Measurements from ENCODE around the gene HNRNPA1. TPM values are rescaled to one million over a fixed set of nuclear protein-coding genes. Genes with fewer than 3 reads are reported as not detected.
"Not testable (repeated sequence)": the region's sequence is repeated elsewhere in the genome, so short reads cannot be mapped to it uniquely, and the experiment has no call there.

Gene HNRNPA1
- total RNA-seq, 2 experiments from 2014 or later: 1,642 to 2,308 TPM

- no peak overlapping the region for H3K4me3 Mint-ChIP-seq
- intact Hi-C loops (cut with DNase I, micrococcal nuclease): no loop called here
- ATAC-seq (no peak), DNase-seq (no peak)
- no peak overlapping the region for H3K27ac Mint-ChIP-seq
- H3K9me3 Mint-ChIP-seq (ENCODE audit: low read depth): no peaks in the 10 kb centered on the region
- peaks cover 8% of the 10 kb centered on the region for H3K4me1 Mint-ChIP-seq
- no peaks in the 10 kb centered on the region for H3K27me3 Mint-ChIP-seq
- H3K36me3 Mint-ChIP-seq (ENCODE audit: low read depth): no peaks in the 10 kb centered on the region
- CTCF ChIA-PET: interaction anchor here (0.6 to 3.8 kb wide), 12 partner anchors 9 to 151 kb away, joined by 3 to 10 read pairs (median 4); no protein-coding TSS in a partner anchor
- POLR2A ChIA-PET: interaction anchor here (0.6 to 0.7 kb wide), 2 partner anchors 22 to 26 kb away, joined by 3 to 6 read pairs; no protein-coding TSS in a partner anchor
These were observed 40.8 kb downstream of the HNRNPA1 start for GRCh38 chr12:54321363-54321762.

GRCh38 chr12:54324617-54325441 lies 44.3 kb downstream of the HNRNPA1 start, which contains the start of gene COPZ1:
COPZ1 (plus strand) TSS chr12:54325131; CDS start chr12:54325164, 33 bp downstream.
- DNase-seq: peak; percentile 96
- ChIA-PET CTCF (interaction anchor here (0.5 to 6.7 kb wide), 51 partner anchors 8 to 581 kb away, joined by 3 to 49 read pairs (median 4); partner anchors contain the start of genes CBX5, HNRNPA1 and NFE2), POLR2A (interaction anchor here (0.6 to 1.3 kb wide), 13 partner anchors 18 to 49 kb away, joined by 3 to 17 read pairs (median 4); partner anchors contain the start of genes CBX5 and HNRNPA1)
- peak within 1 kb of the TSS; percentile 96 for H3K4me3 Mint-ChIP-seq
- no peaks in the 10 kb centered on the region for H3K9me3 Mint-ChIP-seq (ENCODE audit: low read depth)
- intact Hi-C loops (cut with DNase I, micrococcal nuclease): loop anchor here (1.0 to 2.0 kb wide), 6 partner anchors 34 to 172 kb away; partner anchors contain the start of genes CBX5 (in 1 of the 2), HNRNPA1 (in 1 of the 2) and NCKAP1L (in 1 of the 2)
- peaks cover 36% of the 10 kb centered on the region for H3K4me1 Mint-ChIP-seq
- peak within 1 kb of the TSS; percentile 92 for H3K27ac Mint-ChIP-seq
- H3K36me3 Mint-ChIP-seq (ENCODE audit: low read depth): peaks cover 2% of the 10 kb centered on the region
- peak; percentile 99 for ATAC-seq
- H3K27me3 Mint-ChIP-seq: no peaks in the 10 kb centered on the region

DNA sequence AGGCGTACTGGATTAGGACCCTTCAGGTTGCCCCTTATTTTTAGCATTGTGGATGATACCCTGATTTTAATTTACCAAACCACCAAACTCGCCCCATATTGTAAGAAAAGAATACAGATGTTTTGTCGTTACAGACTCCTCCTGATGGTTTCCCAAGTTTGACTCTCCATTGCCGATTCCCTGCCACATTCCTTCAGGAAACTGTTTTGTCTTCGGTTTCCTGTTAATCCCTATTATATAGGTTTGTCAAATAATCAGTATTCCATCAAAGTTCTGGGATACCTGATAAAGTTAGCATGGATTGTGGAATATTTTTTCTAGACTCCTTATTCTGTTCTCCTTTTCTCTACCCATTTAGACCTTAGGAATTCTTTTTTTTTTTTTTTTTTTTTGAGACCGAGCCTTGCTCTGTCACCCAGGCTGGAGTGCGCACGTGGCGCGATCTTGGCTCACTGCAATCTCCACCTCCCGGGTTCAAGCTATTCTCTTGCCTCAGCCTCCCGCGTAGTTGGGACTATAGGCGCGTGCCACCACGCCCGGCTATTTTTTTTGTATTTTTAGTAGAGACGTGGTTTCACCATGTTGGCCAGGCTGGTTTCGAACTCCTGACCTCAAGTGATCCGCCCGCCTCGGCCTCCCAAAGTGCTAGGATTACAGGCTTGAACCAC lies 45.0 kb downstream of the HNRNPA1 start:
- ChIA-PET CTCF (interaction anchor here (0.5 to 6.7 kb wide), 47 partner anchors 8 to 581 kb away, joined by 3 to 49 read pairs (median 5); partner anchors contain the start of genes CBX5, HNRNPA1 and NFE2), POLR2A (interaction anchor here (0.6 to 1.3 kb wide), 11 partner anchors 27 to 50 kb away, joined by 3 to 17 read pairs (median 4); partner anchors contain the start of genes CBX5 and HNRNPA1)
- intact Hi-C loops (cut with DNase I, micrococcal nuclease): loop anchor here (1.0 to 2.0 kb wide), 5 partner anchors 34 to 172 kb away; partner anchors contain the start of genes CBX5 (in 1 of the 2), HNRNPA1 (in 1 of the 2) and NCKAP1L (in 1 of the 2)
- peak; percentile 16 for DNase-seq
- H3K36me3 Mint-ChIP-seq (ENCODE audit: low read depth); H3K27me3 Mint-ChIP-seq; H3K9me3 Mint-ChIP-seq (ENCODE audit: low read depth); ATAC-seq: not testable (repeated sequence)
- Mint-ChIP-seq H3K4me1 (peaks cover 42% of the 10 kb centered on the region), H3K4me3 (peak overlapping the region; percentile 96), H3K27ac (peak overlapping the region; percentile 92)

DNA sequence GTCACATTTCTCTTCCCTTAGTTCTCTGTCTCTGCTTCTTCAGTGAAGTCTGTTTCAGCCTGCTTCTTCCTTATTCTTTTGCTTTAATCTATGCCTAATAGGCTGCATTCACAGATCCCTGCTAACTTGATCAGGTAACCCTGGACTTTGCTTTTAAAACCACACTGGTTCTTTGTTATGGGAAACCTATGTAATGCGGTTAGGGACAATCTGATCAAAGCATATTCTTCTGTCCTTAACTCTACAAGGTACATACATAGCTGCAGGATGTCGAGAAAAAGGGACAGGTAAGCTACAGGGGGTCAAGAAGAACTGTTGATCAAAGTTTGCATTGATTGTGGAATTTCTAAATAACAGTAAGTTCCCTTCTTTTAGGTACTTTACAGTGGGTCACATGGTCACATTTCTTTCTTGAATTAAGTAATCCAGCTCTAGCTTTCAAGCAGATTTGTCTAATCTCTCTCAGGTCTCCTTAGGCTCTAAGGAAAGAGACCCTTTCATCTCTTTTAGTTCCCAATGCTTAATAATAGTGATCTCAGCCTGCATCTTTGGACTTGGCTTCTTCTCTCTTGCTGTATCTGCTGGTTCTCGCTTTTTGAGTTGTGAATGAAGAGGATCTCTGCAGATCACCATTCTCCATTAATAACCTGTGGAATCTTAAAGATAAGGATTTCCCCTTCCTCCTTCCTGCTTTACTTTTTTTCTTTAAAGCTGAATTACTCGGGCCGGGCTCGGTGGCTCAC lies 48.2 kb downstream of the HNRNPA1 start:
- no peak for DNase-seq
- H3K36me3 Mint-ChIP-seq (ENCODE audit: low read depth): peaks cover 4% of the 10 kb centered on the region
- ChIA-PET CTCF (interaction anchor here (1.0 to 6.7 kb wide), 5 partner anchors 7 to 71 kb away, joined by 3 to 49 read pairs (median 7); no protein-coding TSS in a partner anchor), POLR2A (interaction anchor here (0.7 kb wide), 1 partner anchor 7 kb away, joined by 3 read pairs; no protein-coding TSS in a partner anchor)
- peak overlapping the region; percentile 78 for H3K27ac Mint-ChIP-seq
- H3K9me3 Mint-ChIP-seq (ENCODE audit: low read depth): no peaks in the 10 kb centered on the region
- no peaks in the 10 kb centered on the region for H3K27me3 Mint-ChIP-seq
- H3K4me3 Mint-ChIP-seq: no peak overlapping the region
- peaks cover 61% of the 10 kb centered on the region for H3K4me1 Mint-ChIP-seq
- intact Hi-C loops (cut with DNase I, micrococcal nuclease): no loop called here
- ATAC-seq: no peak

- ATAC-seq: no peak
- H3K4me3 Mint-ChIP-seq: no peak overlapping the region
- ChIA-PET POLR2A (no interaction called here), CTCF (interaction anchor here (1.1 to 2.0 kb wide), 4 partner anchors 9 to 70 kb away, joined by 3 to 10 read pairs (median 5); no protein-coding TSS in a partner anchor)
- peaks cover 4% of the 10 kb centered on the region for H3K36me3 Mint-ChIP-seq (ENCODE audit: low read depth)
- H3K9me3 Mint-ChIP-seq (ENCODE audit: low read depth): no peaks in the 10 kb centered on the region
- H3K27ac Mint-ChIP-seq: peak overlapping the region; percentile 42
- H3K4me1 Mint-ChIP-seq: peaks cover 57% of the 10 kb centered on the region
- no peaks in the 10 kb centered on the region for H3K27me3 Mint-ChIP-seq
- intact Hi-C loops (cut with DNase I, micrococcal nuclease): no loop called here
- no peak for DNase-seq
These were observed 49.2 kb downstream of the HNRNPA1 start for GRCh38 chr12:54329759-54330158.

DNA sequence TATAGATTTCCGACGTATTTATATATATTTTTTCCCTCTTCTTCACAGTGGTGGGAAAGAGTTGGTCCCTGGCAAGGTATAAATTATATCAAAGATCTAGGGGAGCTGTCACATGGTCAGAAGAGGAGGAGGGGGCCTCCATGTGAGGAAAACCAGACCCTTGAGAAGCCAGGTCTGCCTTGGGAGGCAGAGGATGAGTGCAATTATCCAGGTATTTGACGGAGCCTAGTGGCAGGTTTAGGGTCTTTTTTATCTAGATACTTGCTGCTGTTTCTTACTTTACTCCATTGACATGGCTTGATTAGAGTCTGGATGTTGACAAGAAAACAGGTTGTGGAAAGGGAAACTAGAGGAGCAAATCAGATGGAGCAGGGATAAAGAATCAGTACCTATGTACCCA lies 49.9 kb downstream of the HNRNPA1 start:
- CTCF ChIA-PET: interaction anchor here (1.1 to 2.0 kb wide), 2 partner anchors 10 to 49 kb away, joined by 3 to 10 read pairs; no protein-coding TSS in a partner anchor
- Mint-ChIP-seq H3K36me3 (ENCODE audit: low read depth) (peaks cover 4% of the 10 kb centered on the region), H3K27ac (peak overlapping the region; percentile 53), H3K9me3 (ENCODE audit: low read depth) (no peaks in the 10 kb centered on the region), H3K4me1 (peaks cover 57% of the 10 kb centered on the region), H3K27me3 (no peaks in the 10 kb centered on the region), H3K4me3 (no peak overlapping the region)
- POLR2A ChIA-PET: no interaction called here
- no peak for ATAC-seq
- no peak for DNase-seq
- intact Hi-C loops (cut with DNase I, micrococcal nuclease): no loop called here

GRCh38 chr12:54331461-54331860 lies 50.9 kb downstream of the HNRNPA1 start:
- H3K27ac Mint-ChIP-seq: peak overlapping the region; percentile 17
- no peaks in the 10 kb centered on the region for H3K9me3 Mint-ChIP-seq (ENCODE audit: low read depth)
- H3K36me3 Mint-ChIP-seq (ENCODE audit: low read depth): peaks cover 4% of the 10 kb centered on the region
- H3K4me3 Mint-ChIP-seq: no peak overlapping the region
- DNase-seq: no peak
- ATAC-seq: no peak
- POLR2A ChIA-PET: no interaction called here
- peaks cover 53% of the 10 kb centered on the region for H3K4me1 Mint-ChIP-seq
- no peaks in the 10 kb centered on the region for H3K27me3 Mint-ChIP-seq
- CTCF ChIA-PET: interaction anchor here (0.7 to 4.5 kb wide), 3 partner anchors 11 to 68 kb away, joined by 3 to 13 read pairs (median 10); no protein-coding TSS in a partner anchor
- intact Hi-C loops (cut with DNase I, micrococcal nuclease): no loop called here

- DNase-seq: no peak
- peaks cover 3% of the 10 kb centered on the region for H3K36me3 Mint-ChIP-seq (ENCODE audit: low read depth)
- no peak overlapping the region for H3K27ac Mint-ChIP-seq
- intact Hi-C loops (cut with DNase I, micrococcal nuclease): loop anchor here in 1 of 2 experiments (2.0 kb wide), 1 partner anchor 25 kb away; no protein-coding TSS in a partner anchor
- ChIA-PET CTCF (interaction anchor here (0.6 to 6.9 kb wide), 20 partner anchors 7 to 132 kb away, joined by 3 to 85 read pairs (median 4); partner anchors contain the start of genes COPZ1 and NFE2), POLR2A (interaction anchor here (0.6 kb wide), 1 partner anchor 55 kb away, joined by 3 read pairs; no protein-coding TSS in a partner anchor)
- no peaks in the 10 kb centered on the region for H3K9me3 Mint-ChIP-seq (ENCODE audit: low read depth)
- H3K4me1 Mint-ChIP-seq: peaks cover 41% of the 10 kb centered on the region
- H3K4me3 Mint-ChIP-seq: no peak overlapping the region
- H3K27me3 Mint-ChIP-seq: no peaks in the 10 kb centered on the region
- ATAC-seq: peak; percentile 73
These were observed 53.0 kb downstream of the HNRNPA1 start for GRCh38 chr12:54333420-54334034.

Data from activated CD4-positive, alpha-beta T cell treated with anti-CD3 and anti-CD28 coated beads for 36 hours (primary cell).